GM23338 (cell line): ENCODE results near the gene UBFD1.

Experiments used
- CREB1 ChIP-seq: fragments of 250-450 bp; sonication (Bioruptor Pico); IDR thresholded peaks from 2 replicates; pipeline ENCODE4 v1.5.0; 2020; ENCODE audit warnings: low read depth, mild to moderate bottlenecking, moderate library complexity
- CTCF ChIP-seq, 2 experiments: fragments of 200-600 bp in 1 of 2; sonication (generic) in 1 of 2; conservative IDR thresholded peaks; 2 replicates each; pipeline versions ENCODE4 v1.5.1 to v1.6.1; 2016 to 2017; ENCODE audit warnings: antibody characterized with exemption in 2 of 2, low read depth in 2 of 2, mild to moderate bottlenecking in 2 of 2, moderate library complexity in 1 of 2
- ETS1 ChIP-seq: IDR thresholded peaks from 2 replicates; pipeline ENCODE4 v1.6.1; 2016; ENCODE audit warnings: antibody characterized with exemption
- EZH2 ChIP-seq: fragments of 200-600 bp; sonication (generic); IDR thresholded peaks from one replicate; pipeline ENCODE4 v1.8.0; 2017; ENCODE audit warnings: antibody characterized with exemption, mild to moderate bottlenecking, low read depth; ENCODE audit not compliant: unreplicated experiment
- EZH2phosphoT487 ChIP-seq: fragments of 200-600 bp; sonication (generic); IDR thresholded peaks from one replicate; pipeline ENCODE4 v1.8.1; 2018; ENCODE audit warnings: antibody characterized with exemption; ENCODE audit not compliant: unreplicated experiment
- JUNB ChIP-seq: IDR thresholded peaks from one replicate; pipeline ENCODE4 v1.6.1; 2016; ENCODE audit warnings: antibody characterized with exemption; ENCODE audit not compliant: unreplicated experiment
- NANOG ChIP-seq: IDR thresholded peaks from 2 replicates; pipeline ENCODE4 v1.6.1; 2016; ENCODE audit warnings: antibody characterized with exemption, borderline replicate concordance
- POLR2AphosphoS5 ChIP-seq: IDR thresholded peaks from 2 replicates; pipeline ENCODE4 v1.6.1; 2016; ENCODE audit warnings: antibody characterized with exemption, low read depth
- REST ChIP-seq: IDR thresholded peaks from one replicate; pipeline ENCODE4 v1.6.1; 2018; ENCODE audit warnings: antibody characterized with exemption; ENCODE audit not compliant: unreplicated experiment
- STAT1 ChIP-seq: IDR thresholded peaks from one replicate; pipeline ENCODE4 v1.6.1; 2016; ENCODE audit warnings: antibody characterized with exemption; ENCODE audit not compliant: unreplicated experiment
- ZNF114 ChIP-seq: fragments of 250-450 bp; sonication (Bioruptor Pico); IDR thresholded peaks from 2 replicates; pipeline ENCODE4 v1.5.0; 2020; ENCODE audit warnings: mild to moderate bottlenecking, moderate library complexity
- ZNF331 ChIP-seq: fragments of 250-450 bp; sonication (Bioruptor Pico); IDR thresholded peaks from 2 replicates; pipeline ENCODE4 v1.5.0; 2020; ENCODE audit warnings: low read depth, mild to moderate bottlenecking, moderate library complexity
- ZNF462 ChIP-seq: fragments of 250-450 bp; sonication (Bioruptor Pico); IDR thresholded peaks from 2 replicates; pipeline ENCODE4 v1.5.0; 2020; ENCODE audit warnings: mild to moderate bottlenecking, moderate library complexity

- TF ChIP-seq CTCF (conservative IDR thresholded peaks at IDR 0.05; ENCODE audit: low read depth in 2 of 2) (no peak), EZH2phosphoT487 (no peak), REST (no peak), EZH2 (no peak), POLR2AphosphoS5 (no peak), CREB1 (CRISPR knock-in tag) (no peak), NANOG (no peak), ETS1 (no peak), STAT1 (no peak), ZNF462 (CRISPR knock-in tag) (no peak), ZNF114 (CRISPR knock-in tag) (no peak), ZNF331 (no peak), JUNB (no peak)
These were observed 50.7 kb downstream of the UBFD1 start for GRCh38 chr16:23608194-23608593.
